GM12873 (cell line): ENCODE results near the gene ARHGAP22.

ENCODE experiments used
- TF ChIP-seq, protein P1 (sequence below): IDR thresholded peaks from 2 replicates; pipeline ENCODE4 v1.5.1; 2012; ENCODE audit warnings: low read depth, mild to moderate bottlenecking, moderate library complexity, low read length, control low read depth; ENCODE audit not compliant: insufficient read depth; ENCODE audit errors: missing control alignments

Gene ARHGAP22

DNA sequence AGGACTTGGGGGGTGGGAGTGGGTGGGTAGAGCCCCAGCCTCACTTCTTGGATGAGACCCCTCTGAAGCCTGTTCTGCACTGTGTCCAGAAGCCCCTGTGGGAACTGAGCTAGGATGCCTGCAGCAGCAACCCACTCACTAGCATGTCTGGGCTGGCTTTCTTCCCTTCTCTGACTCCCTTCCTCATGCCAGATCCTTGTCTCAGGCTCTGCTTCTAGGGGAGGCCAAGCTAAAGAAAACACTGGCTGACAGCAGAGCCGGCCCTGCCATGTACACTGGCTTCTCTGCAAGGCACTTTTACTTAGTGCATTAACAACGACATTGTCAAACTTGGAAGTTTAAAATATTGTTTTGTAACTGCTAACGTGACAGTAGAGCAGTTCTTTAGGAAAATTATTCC is 50.2 kb downstream of the ARHGAP22 start:
- TF ChIP-seq, protein P1, sequence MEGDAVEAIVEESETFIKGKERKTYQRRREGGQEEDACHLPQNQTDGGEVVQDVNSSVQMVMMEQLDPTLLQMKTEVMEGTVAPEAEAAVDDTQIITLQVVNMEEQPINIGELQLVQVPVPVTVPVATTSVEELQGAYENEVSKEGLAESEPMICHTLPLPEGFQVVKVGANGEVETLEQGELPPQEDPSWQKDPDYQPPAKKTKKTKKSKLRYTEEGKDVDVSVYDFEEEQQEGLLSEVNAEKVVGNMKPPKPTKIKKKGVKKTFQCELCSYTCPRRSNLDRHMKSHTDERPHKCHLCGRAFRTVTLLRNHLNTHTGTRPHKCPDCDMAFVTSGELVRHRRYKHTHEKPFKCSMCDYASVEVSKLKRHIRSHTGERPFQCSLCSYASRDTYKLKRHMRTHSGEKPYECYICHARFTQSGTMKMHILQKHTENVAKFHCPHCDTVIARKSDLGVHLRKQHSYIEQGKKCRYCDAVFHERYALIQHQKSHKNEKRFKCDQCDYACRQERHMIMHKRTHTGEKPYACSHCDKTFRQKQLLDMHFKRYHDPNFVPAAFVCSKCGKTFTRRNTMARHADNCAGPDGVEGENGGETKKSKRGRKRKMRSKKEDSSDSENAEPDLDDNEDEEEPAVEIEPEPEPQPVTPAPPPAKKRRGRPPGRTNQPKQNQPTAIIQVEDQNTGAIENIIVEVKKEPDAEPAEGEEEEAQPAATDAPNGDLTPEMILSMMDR, result no peak

DNA sequence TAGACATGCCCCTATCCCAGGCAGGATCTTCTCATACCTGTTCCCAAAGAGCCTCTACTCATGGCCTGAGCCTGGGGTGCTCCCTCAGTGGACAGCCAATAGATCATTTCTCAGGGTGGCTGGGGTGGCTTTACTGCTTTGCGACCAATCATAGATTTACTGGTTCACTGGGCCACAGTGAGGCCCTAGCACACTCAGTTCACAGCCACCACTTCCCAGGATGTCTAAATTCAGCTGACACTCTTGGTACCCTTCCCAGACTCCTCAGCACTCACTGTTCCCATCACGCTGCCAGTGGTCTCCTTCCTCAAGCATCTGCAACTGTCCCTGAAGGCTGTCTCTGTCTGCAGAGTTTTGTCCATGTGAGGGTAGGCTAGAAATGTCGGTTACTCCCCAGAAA is 50.6 kb downstream of the ARHGAP22 start:
- TF ChIP-seq, protein P1, result no peak

DNA sequence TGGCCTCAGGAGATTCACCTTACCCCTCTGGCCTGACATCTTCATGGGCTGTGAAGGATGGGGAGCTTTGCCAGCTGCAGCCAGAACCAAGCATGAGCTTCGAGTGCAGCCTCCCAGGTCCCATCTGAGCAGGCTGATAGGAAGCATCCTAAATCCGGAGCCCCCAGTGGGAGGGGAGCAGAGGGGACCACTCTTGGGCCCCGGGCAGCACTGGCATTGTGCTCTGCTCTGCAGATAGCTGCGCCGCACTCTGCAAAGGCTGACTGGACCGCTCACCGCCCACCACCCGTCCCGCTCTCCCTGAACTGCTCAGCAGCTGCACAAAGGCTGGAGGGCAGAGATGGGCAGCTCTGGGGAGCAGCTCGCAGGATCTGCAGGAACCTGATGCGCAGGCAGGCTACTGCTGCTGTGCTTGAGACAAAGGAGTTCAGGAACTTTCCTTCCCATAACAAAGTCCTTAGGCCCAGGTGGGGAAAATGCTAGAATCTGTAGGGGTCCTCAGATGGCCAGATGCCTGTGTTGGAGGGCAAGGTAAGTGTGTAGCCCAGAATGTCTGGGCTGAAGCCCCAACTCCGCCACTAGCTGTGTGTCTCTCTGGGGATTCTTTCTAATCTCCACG is 51.8 kb downstream of the ARHGAP22 start:
- TF ChIP-seq, protein P1, result no peak

DNA sequence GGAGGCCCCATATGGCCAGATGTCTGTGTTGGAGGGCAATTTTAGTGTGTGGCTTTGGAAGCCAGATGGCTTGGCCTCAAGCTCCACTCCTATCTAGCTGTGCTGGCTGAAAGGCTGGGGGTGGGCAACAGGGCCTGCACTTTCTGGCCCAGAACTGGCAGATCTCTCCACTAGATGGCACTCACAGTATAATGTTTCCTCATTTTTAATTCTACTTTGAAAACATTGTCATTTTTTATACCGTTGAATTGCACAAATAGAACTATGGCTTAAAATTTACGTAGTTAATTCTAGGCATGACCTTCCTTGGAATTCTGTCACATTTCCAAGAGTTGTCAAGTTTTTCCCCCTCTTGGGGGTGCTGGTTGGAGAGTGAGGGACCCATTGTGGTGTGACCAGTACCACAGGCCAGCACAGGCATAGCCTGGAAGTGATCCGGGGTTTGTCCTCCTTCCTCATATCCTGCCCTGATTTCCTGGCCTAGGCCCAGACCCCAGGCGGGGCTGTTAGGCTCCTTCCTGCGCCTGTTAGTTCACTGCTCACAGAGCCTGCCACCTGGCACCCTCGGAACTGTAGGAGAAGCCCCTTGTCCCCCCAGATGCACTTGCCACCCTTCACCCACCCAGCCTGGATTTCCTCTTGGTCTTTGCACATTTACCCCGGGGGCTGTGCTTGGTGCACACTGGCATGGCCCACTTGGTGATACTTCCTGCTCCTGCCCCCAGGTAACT is 52.8 kb downstream of the ARHGAP22 start:
- TF ChIP-seq, protein P1, result peak; percentile 69

DNA sequence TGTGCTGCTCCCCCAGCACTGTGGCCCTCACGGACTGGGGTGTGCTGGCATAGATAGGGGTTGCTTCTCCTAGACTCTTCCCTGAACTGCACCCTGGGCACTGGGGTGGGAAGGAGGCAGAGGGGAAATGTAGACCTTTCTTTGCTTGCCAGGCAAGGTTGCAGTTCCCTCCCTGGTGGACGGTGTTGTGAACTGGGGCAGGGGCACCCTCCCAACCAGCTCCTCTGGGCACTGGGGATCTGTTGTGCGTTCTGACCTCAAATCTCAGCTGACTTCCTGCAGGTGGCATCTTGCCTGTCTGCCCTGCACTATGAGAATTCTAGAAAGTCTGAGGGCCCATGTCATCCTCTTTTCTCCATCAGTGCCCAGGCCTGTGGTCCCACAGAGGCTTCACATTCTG is 53.9 kb downstream of the ARHGAP22 start:
- TF ChIP-seq, protein P1, result no peak

DNA sequence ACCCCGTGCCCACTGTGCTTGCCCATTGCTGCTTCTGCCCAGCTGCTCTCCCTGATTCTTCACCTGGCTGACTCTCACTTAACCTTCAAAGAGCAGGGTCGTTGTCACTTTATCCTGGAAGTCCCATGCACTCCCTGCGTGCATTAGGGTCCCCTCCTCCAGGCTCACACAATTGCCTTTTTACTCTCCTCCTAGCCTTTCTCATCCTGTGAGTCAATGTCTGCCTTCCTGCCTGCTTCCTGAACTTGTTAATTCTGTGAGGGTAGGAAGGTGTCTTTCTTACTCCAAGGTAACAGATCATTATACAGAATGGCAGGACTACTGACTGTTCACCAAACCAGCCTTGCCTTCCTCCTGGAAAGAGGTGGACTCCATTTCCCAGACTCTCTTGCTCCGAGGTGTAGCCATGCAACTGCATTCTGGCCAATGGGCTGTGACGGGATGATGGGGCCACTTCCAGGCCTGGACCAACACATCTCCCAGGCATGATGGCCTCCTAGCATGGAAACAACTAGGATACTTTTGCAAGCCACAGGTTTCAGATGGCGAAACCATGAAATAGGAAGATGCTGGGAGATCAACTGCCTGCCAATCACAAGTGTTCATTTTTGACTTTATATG is 54.7 kb downstream of the ARHGAP22 start:
- TF ChIP-seq, protein P1, result no peak

DNA sequence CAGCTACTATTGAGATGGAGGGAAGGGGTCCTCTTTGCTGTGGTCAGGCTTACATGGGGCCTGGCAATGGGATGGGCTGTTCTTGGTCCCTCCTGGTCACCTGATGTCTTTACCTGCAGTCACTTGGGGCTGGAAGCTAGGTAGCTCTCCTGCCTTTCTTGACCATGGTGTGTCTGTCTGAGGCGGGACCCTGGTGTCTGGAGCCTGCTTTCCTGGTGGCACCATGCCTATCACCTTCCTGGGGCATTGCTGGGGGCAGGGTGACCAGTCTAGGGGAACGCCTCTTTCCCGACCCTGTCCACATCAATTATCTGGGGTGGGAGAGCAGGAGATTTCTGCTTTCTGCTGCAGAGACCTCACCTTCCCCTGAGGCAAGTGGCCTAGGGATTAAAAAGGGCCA is 55.6 kb downstream of the ARHGAP22 start:
- TF ChIP-seq, protein P1, result no peak
